ENCODE measurements around the gene LFNG.

LFNG gene

DNA sequence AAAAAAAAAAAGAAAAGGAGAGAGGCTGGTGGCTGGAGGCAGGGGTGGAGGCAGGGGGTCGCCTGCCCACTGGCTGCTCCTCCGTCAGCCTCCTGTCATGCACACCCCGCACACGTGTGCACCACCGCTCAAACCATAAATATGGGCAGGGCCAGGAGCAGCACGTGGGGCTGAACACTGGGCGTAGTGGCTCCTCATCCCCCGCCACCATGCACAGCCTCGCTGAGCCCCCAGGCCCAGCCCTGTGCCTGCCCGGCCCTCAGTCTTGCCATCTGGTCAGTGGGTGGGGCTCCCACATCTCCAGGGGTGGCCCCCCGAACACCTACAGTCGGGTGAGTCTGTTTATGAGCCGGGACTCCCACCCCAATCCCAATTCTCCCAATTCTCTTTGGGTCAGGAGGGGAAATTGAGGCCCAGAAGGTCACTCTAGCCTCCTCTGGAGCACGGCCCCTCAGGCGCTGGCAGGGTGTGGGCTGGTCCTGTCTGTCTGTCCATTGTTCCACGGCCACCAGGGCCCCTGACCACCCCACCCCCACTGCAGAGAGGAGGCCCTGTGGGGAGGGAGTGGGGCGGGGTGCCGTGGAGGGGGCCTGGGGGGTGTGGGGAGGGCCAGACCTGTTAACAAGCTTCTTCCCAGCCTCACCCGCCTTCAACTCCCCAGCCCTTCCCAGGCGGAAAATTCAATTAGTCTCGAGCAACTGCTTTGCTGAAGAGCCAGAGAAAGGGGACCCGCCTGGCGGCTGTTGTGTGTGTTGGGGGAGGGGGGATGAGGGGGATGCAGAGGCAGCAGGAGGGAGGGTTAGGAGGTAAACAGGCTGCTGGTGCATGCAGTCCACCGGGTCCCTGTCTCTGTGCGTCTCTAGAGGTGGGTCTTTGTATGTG lies 23.9 kb upstream of the LFNG start:
- DNase-seq: no peak
- H3K27ac ChIP-seq (ENCODE audit: insufficient read depth, low read length, poor library complexity, severe bottlenecking): no peak overlapping the region
- no peak overlapping the region for H3K4me3 ChIP-seq (ENCODE audit: insufficient read depth, low read depth, low read length, poor library complexity, severe bottlenecking)
- H3K9me3 ChIP-seq (ENCODE audit: control insufficient read depth, low read length): no peaks in the 10 kb centered on the region
- no peaks in the 10 kb centered on the region for H3K4me1 ChIP-seq (ENCODE audit: control insufficient read depth, insufficient read depth, low read length, poor library complexity, severe bottlenecking)
- H3K27me3 ChIP-seq (replicated peaks; ENCODE audit: control insufficient read depth, insufficient read depth, low read length, poor library complexity, severe bottlenecking): peaks cover 8% of the 10 kb centered on the region
- H3K36me3 ChIP-seq (ENCODE audit: control insufficient read depth, insufficient read depth, low read length): no peaks in the 10 kb centered on the region

DNA sequence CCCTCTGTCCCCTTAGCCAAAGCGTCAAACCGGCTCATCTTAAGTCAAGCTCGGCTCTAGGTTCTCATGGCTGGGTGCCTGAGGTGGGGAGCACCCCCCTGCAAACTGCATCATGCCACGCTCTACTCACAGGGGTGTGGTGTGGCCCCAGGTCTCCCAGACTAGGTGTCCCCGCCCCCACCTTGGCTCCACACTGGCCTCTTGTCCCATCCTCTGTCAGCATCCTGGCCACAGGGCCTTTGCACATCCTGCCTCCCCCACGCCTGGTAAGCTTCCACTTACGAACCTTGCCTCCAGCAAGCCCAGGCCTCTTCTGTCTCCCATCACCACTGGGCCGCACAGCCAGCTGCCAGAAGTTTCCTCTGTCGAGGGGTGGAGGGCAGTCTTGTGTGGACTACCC lies 23.2 kb upstream of the LFNG start:
- no peak for DNase-seq
- Histone ChIP-seq H3K4me1 (ENCODE audit: control insufficient read depth, insufficient read depth, low read length, poor library complexity, severe bottlenecking) (no peaks in the 10 kb centered on the region), H3K27me3 (replicated peaks; ENCODE audit: control insufficient read depth, insufficient read depth, low read length, poor library complexity, severe bottlenecking) (peaks cover 8% of the 10 kb centered on the region), H3K9me3 (ENCODE audit: control insufficient read depth, low read length) (no peaks in the 10 kb centered on the region), H3K27ac (ENCODE audit: insufficient read depth, low read length, poor library complexity, severe bottlenecking) (no peak overlapping the region), H3K4me3 (ENCODE audit: insufficient read depth, low read depth, low read length, poor library complexity, severe bottlenecking) (no peak overlapping the region), H3K36me3 (ENCODE audit: control insufficient read depth, insufficient read depth, low read length) (no peaks in the 10 kb centered on the region)

DNA sequence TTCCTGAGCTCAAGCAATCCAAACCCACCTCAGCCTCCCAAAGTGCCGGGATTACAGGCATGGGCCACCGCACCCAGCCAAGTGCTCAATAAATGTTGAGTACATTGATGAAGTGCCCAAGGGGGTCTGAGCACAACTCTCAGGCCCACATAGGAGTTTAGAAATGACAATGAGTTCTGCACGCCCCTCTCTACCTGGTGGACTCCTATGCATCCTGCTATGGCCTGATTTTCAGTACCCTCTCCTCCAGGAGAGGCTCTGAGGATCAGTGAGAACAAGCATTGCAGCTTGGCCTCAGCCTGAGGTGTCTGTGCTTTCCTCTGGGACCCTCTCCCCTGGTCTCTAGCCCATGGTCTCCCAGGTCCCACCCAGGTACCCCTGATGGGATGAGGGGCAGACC lies 22.5 kb upstream of the LFNG start:
- H3K36me3 ChIP-seq (ENCODE audit: control insufficient read depth, insufficient read depth, low read length): no peaks in the 10 kb centered on the region
- no peak for DNase-seq
- no peaks in the 10 kb centered on the region for H3K4me1 ChIP-seq (ENCODE audit: control insufficient read depth, insufficient read depth, low read length, poor library complexity, severe bottlenecking)
- peaks cover 8% of the 10 kb centered on the region for H3K27me3 ChIP-seq (replicated peaks; ENCODE audit: control insufficient read depth, insufficient read depth, low read length, poor library complexity, severe bottlenecking)
- no peak overlapping the region for H3K4me3 ChIP-seq (ENCODE audit: insufficient read depth, low read depth, low read length, poor library complexity, severe bottlenecking)
- H3K27ac ChIP-seq (ENCODE audit: insufficient read depth, low read length, poor library complexity, severe bottlenecking): no peak overlapping the region
- H3K9me3 ChIP-seq (ENCODE audit: control insufficient read depth, low read length): no peaks in the 10 kb centered on the region

DNA sequence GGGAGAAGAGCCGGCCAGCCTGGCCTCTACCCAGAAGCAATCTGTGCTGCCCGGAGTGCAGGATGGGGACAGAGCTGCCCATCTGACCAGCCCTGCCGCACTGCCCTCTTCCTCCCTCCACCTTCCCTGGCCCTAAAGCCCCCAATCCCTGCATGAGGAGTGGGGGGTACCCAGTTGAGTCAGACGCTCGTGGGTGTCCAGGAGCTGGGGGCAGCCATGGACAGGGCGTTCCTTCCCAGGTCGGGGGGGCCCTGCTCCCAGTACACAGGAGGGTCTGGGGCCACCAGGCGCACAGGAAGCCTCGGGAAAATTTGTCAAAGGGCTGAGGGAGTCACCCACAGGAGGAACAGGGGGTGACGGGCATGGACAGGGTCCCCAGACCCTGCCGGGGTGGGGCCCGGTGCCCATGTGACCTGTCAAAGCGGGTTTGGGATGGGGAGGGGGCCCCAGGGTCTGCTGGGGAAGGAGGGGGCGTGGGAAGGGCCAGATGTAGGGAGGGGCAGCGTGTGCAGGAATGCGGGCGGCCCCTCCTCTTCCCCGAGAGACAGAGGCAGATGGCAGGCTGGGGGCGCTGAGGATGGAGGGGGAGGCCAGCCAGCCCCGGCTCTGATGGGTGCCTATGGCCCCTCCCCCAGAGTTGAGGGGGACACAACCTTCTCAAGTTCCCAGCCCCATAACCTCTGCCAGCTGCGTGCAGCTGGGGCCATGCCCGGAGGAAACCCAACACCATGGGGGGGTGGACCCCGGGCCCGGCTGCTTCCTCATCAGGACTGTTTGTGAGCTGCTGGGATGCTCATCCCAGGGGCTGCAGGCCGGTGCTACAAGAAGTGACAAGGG lies 21.9 kb upstream of the LFNG start:
- peaks cover 8% of the 10 kb centered on the region for H3K27me3 ChIP-seq (replicated peaks; ENCODE audit: control insufficient read depth, insufficient read depth, low read length, poor library complexity, severe bottlenecking)
- H3K4me1 ChIP-seq (ENCODE audit: control insufficient read depth, insufficient read depth, low read length, poor library complexity, severe bottlenecking): no peaks in the 10 kb centered on the region
- H3K4me3 ChIP-seq (ENCODE audit: insufficient read depth, low read depth, low read length, poor library complexity, severe bottlenecking): no peak overlapping the region
- H3K9me3 ChIP-seq (ENCODE audit: control insufficient read depth, low read length): no peaks in the 10 kb centered on the region
- DNase-seq: no peak
- H3K27ac ChIP-seq (ENCODE audit: insufficient read depth, low read length, poor library complexity, severe bottlenecking): no peak overlapping the region
- H3K36me3 ChIP-seq (ENCODE audit: control insufficient read depth, insufficient read depth, low read length): no peaks in the 10 kb centered on the region

DNA sequence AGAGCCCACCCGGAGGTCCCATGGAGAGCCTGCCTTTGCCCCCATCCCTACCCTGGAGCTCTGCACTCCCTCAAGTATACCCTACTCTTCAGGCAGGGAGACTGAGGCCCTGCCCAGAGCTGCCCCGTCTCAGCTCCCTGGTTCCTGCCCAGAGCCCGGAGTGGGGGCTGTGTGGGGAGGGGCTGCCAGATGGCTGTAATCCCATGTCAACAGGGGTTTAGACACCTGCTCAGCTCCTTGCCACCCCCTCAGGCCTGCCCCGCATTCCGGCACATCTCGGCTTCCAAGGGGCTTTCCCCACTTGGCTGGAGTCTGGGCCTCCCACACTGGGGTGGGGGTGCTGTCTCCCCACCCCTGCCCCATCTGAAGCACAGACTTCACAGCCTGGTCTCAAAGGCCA lies 20.9 kb upstream of the LFNG start:
- H3K27me3 ChIP-seq (replicated peaks; ENCODE audit: control insufficient read depth, insufficient read depth, low read length, poor library complexity, severe bottlenecking): peaks cover 8% of the 10 kb centered on the region
- DNase-seq: no peak
- no peak overlapping the region for H3K27ac ChIP-seq (ENCODE audit: insufficient read depth, low read length, poor library complexity, severe bottlenecking)

DNA sequence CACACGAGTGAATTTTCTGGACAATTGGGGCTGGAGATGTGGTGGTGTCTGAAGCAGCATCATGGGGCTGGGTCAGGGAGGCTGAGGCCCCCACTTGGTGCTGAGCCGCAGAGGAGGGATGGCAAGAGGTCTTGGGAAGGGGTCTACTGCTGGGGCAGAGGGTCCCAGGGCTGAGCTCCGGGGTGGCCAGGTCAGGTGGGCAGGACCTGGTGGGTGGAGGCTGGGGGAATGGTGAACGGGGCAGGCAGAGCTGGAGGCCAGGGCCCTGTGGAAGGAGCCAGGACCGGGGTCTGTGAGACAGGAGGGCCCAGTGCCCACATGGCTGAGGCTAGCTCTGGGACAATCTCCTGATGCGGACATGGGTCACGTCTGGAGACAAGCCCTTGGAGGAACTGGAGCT lies 20.4 kb upstream of the LFNG start:
- Histone ChIP-seq H3K27me3 (replicated peaks; ENCODE audit: control insufficient read depth, insufficient read depth, low read length, poor library complexity, severe bottlenecking) (peaks cover 8% of the 10 kb centered on the region), H3K4me1 (ENCODE audit: control insufficient read depth, insufficient read depth, low read length, poor library complexity, severe bottlenecking) (no peaks in the 10 kb centered on the region), H3K4me3 (ENCODE audit: insufficient read depth, low read depth, low read length, poor library complexity, severe bottlenecking) (no peak overlapping the region), H3K9me3 (ENCODE audit: control insufficient read depth, low read length) (no peaks in the 10 kb centered on the region), H3K36me3 (ENCODE audit: control insufficient read depth, insufficient read depth, low read length) (no peaks in the 10 kb centered on the region), H3K27ac (ENCODE audit: insufficient read depth, low read length, poor library complexity, severe bottlenecking) (no peak overlapping the region)
- DNase-seq: no peak

More for the DNA sequence above, 20.9 kb upstream of the LFNG start:
- no peak overlapping the region for H3K4me3 ChIP-seq (ENCODE audit: insufficient read depth, low read depth, low read length, poor library complexity, severe bottlenecking)
- no peaks in the 10 kb centered on the region for H3K4me1 ChIP-seq (ENCODE audit: control insufficient read depth, insufficient read depth, low read length, poor library complexity, severe bottlenecking)
- H3K9me3 ChIP-seq (ENCODE audit: control insufficient read depth, low read length): no peaks in the 10 kb centered on the region
- H3K36me3 ChIP-seq (ENCODE audit: control insufficient read depth, insufficient read depth, low read length): no peaks in the 10 kb centered on the region

DNA sequence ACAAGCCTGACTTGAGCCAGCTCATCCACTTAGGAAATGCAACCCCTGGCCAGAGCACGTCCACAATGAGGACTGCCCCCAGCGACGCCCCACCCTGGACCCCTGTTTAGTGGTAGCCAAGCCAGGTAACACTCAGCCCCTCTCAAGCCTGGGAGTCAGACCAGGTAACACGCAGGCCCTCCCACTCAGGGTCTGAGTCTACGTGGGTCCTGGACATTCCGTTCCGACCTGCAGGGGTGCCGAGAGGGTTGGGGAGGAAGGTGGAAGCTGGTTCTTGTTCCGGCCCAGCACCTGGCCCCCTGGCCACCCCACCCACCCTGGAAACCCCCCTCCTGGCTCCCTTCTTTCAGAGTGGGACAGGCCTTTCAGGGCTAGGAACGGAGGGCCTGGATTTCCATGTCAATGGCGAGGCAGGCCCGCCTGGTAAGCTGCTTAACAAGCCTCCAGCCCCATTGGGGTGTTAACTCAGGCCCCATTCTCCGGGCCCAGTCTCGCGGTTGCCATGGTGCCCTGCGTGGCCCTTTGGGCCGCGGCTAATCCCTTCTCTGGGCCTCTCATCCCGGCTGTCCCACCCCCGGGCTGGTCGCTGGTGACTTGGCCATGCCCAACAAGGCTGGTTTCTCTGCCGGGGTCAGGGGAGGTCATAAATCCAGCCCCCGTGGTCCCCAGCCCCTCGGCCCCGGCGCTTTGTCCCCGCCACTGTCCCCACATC lies 19.7 kb upstream of the LFNG start:
- no peak overlapping the region for H3K4me3 ChIP-seq (ENCODE audit: insufficient read depth, low read depth, low read length, poor library complexity, severe bottlenecking)
- no peak overlapping the region for H3K27ac ChIP-seq (ENCODE audit: insufficient read depth, low read length, poor library complexity, severe bottlenecking)
- no peaks in the 10 kb centered on the region for H3K4me1 ChIP-seq (ENCODE audit: control insufficient read depth, insufficient read depth, low read length, poor library complexity, severe bottlenecking)
- no peaks in the 10 kb centered on the region for H3K36me3 ChIP-seq (ENCODE audit: control insufficient read depth, insufficient read depth, low read length)
- H3K9me3 ChIP-seq (ENCODE audit: control insufficient read depth, low read length): no peaks in the 10 kb centered on the region
- DNase-seq: no peak
- peaks cover 8% of the 10 kb centered on the region for H3K27me3 ChIP-seq (replicated peaks; ENCODE audit: control insufficient read depth, insufficient read depth, low read length, poor library complexity, severe bottlenecking)

DNA sequence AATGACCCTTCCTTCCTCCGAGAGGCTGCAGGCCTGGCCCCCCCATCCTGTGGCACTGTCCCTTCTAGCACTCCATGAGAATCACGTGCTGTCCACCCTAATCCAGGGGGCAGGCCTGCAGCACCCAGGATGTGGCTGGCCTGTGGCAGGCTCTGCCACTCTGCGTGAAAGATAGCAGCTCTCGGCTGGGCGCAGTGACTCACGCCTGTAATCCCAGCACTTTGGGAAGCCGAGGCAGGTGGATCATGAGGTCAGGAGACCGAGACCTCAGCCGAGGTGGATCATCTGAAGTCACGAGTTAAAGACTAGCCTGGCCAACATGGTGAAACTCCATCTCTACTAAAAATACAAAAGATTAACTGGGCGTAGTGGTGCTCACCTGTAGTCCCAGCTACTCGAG lies 18.9 kb upstream of the LFNG start:
- DNase-seq: no peak
- Histone ChIP-seq H3K27me3 (replicated peaks; ENCODE audit: control insufficient read depth, insufficient read depth, low read length, poor library complexity, severe bottlenecking) (peaks cover 8% of the 10 kb centered on the region), H3K9me3 (ENCODE audit: control insufficient read depth, low read length) (no peaks in the 10 kb centered on the region), H3K36me3 (ENCODE audit: control insufficient read depth, insufficient read depth, low read length) (no peaks in the 10 kb centered on the region), H3K4me1 (ENCODE audit: control insufficient read depth, insufficient read depth, low read length, poor library complexity, severe bottlenecking) (no peaks in the 10 kb centered on the region), H3K27ac (ENCODE audit: insufficient read depth, low read length, poor library complexity, severe bottlenecking) (no peak overlapping the region), H3K4me3 (ENCODE audit: insufficient read depth, low read depth, low read length, poor library complexity, severe bottlenecking) (no peak overlapping the region)

DNA sequence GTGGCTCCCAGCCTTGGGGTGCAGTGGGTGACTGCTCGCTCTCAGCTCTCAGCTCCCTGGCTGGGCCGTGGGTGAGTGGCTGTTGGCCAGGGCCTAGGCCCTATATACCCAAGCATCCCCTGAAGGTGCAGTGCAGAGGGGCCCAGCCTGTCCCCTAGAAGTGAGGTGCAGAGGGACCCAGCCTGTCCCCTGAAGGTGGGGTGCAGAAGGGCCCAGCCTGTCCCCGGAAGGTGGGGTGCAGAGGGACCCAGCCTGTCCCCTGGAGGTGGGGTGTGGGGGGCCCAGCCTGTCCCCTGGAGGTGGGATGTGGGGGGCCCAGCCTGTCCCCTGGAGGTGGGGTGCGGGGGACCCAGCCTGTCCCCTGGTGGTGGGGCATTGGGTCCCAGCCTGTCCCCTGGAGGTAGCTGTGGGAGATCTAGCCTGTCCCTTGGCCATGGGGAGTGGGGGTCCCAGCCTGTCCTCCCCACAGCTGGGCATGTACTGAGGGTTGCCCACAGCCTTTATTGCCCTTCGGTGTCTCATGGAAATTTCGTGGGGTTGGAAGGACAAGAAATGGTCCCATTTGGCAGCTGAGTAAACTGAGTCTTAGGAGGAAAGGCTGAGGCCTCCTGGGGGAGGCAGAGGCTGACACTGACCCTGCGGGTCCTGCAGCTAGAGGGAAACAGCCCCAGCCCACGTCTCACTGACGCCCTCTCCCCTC lies 17.5 kb upstream of the LFNG start:
- H3K4me1 ChIP-seq (ENCODE audit: control insufficient read depth, insufficient read depth, low read length, poor library complexity, severe bottlenecking): no peaks in the 10 kb centered on the region
- H3K36me3 ChIP-seq (ENCODE audit: control insufficient read depth, insufficient read depth, low read length): no peaks in the 10 kb centered on the region
- H3K27me3 ChIP-seq (replicated peaks; ENCODE audit: control insufficient read depth, insufficient read depth, low read length, poor library complexity, severe bottlenecking): peaks cover 8% of the 10 kb centered on the region
- H3K4me3 ChIP-seq (ENCODE audit: insufficient read depth, low read depth, low read length, poor library complexity, severe bottlenecking): no peak overlapping the region
- no peak overlapping the region for H3K27ac ChIP-seq (ENCODE audit: insufficient read depth, low read length, poor library complexity, severe bottlenecking)
- no peaks in the 10 kb centered on the region for H3K9me3 ChIP-seq (ENCODE audit: control insufficient read depth, low read length)
- DNase-seq: no peak
